Endothelial cell (in vitro differentiated cells): ENCODE data around the gene ANXA2. TPM values are rescaled to one million over a fixed set of nuclear protein-coding genes. Genes with fewer than 3 reads are reported as not detected.

Experiments used
- DNase-seq: peaks from one replicate; pipeline ENCODE4 v3.0.0; 2021; ENCODE audit warnings: low spot score
- H3K27ac Mint-ChIP-seq: one replicate; pipeline ENCODE4 v1.8.0; 2021; ENCODE audit warnings: mixed read lengths, inconsistent platforms; ENCODE audit not compliant: unreplicated experiment
- H3K27me3 Mint-ChIP-seq: one replicate; pipeline ENCODE4 v1.8.0; 2021; ENCODE audit warnings: mild to moderate bottlenecking, moderate library complexity, mixed read lengths, inconsistent platforms; ENCODE audit not compliant: unreplicated experiment
- H3K36me3 Mint-ChIP-seq: one replicate; pipeline ENCODE4 v1.8.0; 2021; ENCODE audit warnings: mild to moderate bottlenecking, low read depth, mixed read lengths, inconsistent platforms; ENCODE audit not compliant: unreplicated experiment
- H3K4me1 Mint-ChIP-seq: one replicate; pipeline ENCODE4 v1.8.0; 2021; ENCODE audit warnings: mild to moderate bottlenecking, mixed read lengths, inconsistent platforms; ENCODE audit not compliant: unreplicated experiment
- H3K4me3 Mint-ChIP-seq: one replicate; pipeline ENCODE4 v1.8.0; 2021; ENCODE audit warnings: mild to moderate bottlenecking, mixed read lengths, inconsistent platforms; ENCODE audit not compliant: unreplicated experiment
- H3K9me3 Mint-ChIP-seq: one replicate; pipeline ENCODE4 v1.8.0; 2021; ENCODE audit warnings: mixed read lengths, inconsistent platforms; ENCODE audit not compliant: unreplicated experiment
- CTCF ChIP-seq: fragments of 200-600 bp; sonication (generic); IDR thresholded peaks from one replicate; pipeline ENCODE4 v1.5.0; 2021; ENCODE audit warnings: antibody characterized with exemption; ENCODE audit not compliant: unreplicated experiment
- total RNA-seq: library from RNA; stranded (reverse); fragmentation: NEBNext Ultra II Directional; extraction: Animal tissue kit (Norgen Biotek cat#: 25700); gene quantifications from one replicate; pipeline ENCODE4 v1.2.1, GENCODE V29; 2021; ENCODE audit not compliant: unreplicated experiment

The ANXA2 gene
- total RNA-seq, 1 donor from 2014 or later, result 283 TPM

- peaks cover 13% of the 10 kb centered on the region for H3K27me3 Mint-ChIP-seq
- DNase-seq, result peak; percentile 68
- peaks cover 46% of the 10 kb centered on the region for H3K4me1 Mint-ChIP-seq
- H3K4me3 Mint-ChIP-seq, result peak overlapping the region; percentile 94
- TF ChIP-seq CTCF, result no peak
- no peaks in the 10 kb centered on the region for H3K9me3 Mint-ChIP-seq
- peak overlapping the region; percentile 81 for H3K27ac Mint-ChIP-seq
- H3K36me3 Mint-ChIP-seq, result peaks cover 4% of the 10 kb centered on the region
Observed at GRCh38 chr15:60396958-60397771, 621 bp downstream of the ANXA2 start.

GRCh38 chr15:60396560-60396957 lies 1.2 kb downstream of the ANXA2 start:
- Mint-ChIP-seq H3K27me3 (peaks cover 13% of the 10 kb centered on the region), H3K36me3 (peaks cover 4% of the 10 kb centered on the region), H3K9me3 (no peaks in the 10 kb centered on the region), H3K4me3 (peak overlapping the region; percentile 94), H3K27ac (peak overlapping the region; percentile 68), H3K4me1 (peaks cover 49% of the 10 kb centered on the region)
- no peak for DNase-seq
- TF ChIP-seq CTCF, result no peak

GRCh38 chr15:60396100-60396499 lies 1.7 kb downstream of the ANXA2 start:
- peaks cover 53% of the 10 kb centered on the region for H3K4me1 Mint-ChIP-seq
- peaks cover 13% of the 10 kb centered on the region for H3K27me3 Mint-ChIP-seq
- no peak overlapping the region for H3K27ac Mint-ChIP-seq
- H3K36me3 Mint-ChIP-seq, result peaks cover 4% of the 10 kb centered on the region
- H3K4me3 Mint-ChIP-seq, result peak overlapping the region; percentile 94
- no peaks in the 10 kb centered on the region for H3K9me3 Mint-ChIP-seq
- no peak for TF ChIP-seq CTCF
- no peak for DNase-seq

GRCh38 chr15:60395276-60396011 lies 2.3 kb downstream of the ANXA2 start:
- Mint-ChIP-seq H3K27me3 (peaks cover 13% of the 10 kb centered on the region), H3K36me3 (peaks cover 4% of the 10 kb centered on the region), H3K4me1 (peaks cover 58% of the 10 kb centered on the region), H3K27ac (no peak overlapping the region), H3K4me3 (no peak overlapping the region), H3K9me3 (no peaks in the 10 kb centered on the region)
- DNase-seq, result no peak
- TF ChIP-seq CTCF, result no peak

- no peak overlapping the region for H3K4me3 Mint-ChIP-seq
- peaks cover 13% of the 10 kb centered on the region for H3K27me3 Mint-ChIP-seq
Observed at GRCh38 chr15:60394689-60395097, 3.1 kb downstream of the ANXA2 start.

More at GRCh38 chr15:60394689-60395097, 3.1 kb downstream of the ANXA2 start:
- H3K27ac Mint-ChIP-seq, result peak overlapping the region; percentile 39
- TF ChIP-seq CTCF, result no peak
- no peaks in the 10 kb centered on the region for H3K9me3 Mint-ChIP-seq
- H3K36me3 Mint-ChIP-seq, result peaks cover 4% of the 10 kb centered on the region
- DNase-seq, result no peak
- H3K4me1 Mint-ChIP-seq, result peaks cover 58% of the 10 kb centered on the region
